Hematopoietic multipotent progenitor cell treated with erythropoietin and hydrocortisone succinate and interleukin-3 and kit ligand, for 17 days (in vitro differentiated cells): ENCODE measurements around the gene SIL1.
"Not testable (repeated sequence)": the region's sequence is repeated elsewhere in the genome, so short reads cannot be mapped to it uniquely, and the experiment has no call there.

Experiments used
- DNase-seq: peaks from one replicate; pipeline ENCODE4 v3.0.0-alpha.2; 2015; ENCODE audit warnings: low spot score

SIL1 gene

GRCh38 chr5:139174382-139174781 is 23.8 kb downstream of the SIL1 start:
- not testable (repeated sequence) for DNase-seq

- DNase-seq: no peak
Observed at GRCh38 chr5:139171779-139172404, 26.3 kb downstream of the SIL1 start.

GRCh38 chr5:139167952-139168720 is 30.0 kb downstream of the SIL1 start:
- DNase-seq: no peak

- DNase-seq: no peak
Observed at GRCh38 chr5:139167533-139167932, 30.6 kb downstream of the SIL1 start.

- no peak for DNase-seq
Observed at GRCh38 chr5:139167063-139167462, 31.1 kb downstream of the SIL1 start.

- DNase-seq: not testable (repeated sequence)
Observed at GRCh38 chr5:139164897-139165296, 33.3 kb downstream of the SIL1 start.

- DNase-seq: peak; percentile 31
Observed at GRCh38 chr5:139164020-139164419, 34.1 kb downstream of the SIL1 start.

GRCh38 chr5:139162448-139162847 is 35.7 kb downstream of the SIL1 start:
- DNase-seq: no peak

GRCh38 chr5:139158791-139159190 is 39.4 kb downstream of the SIL1 start:
- DNase-seq: no peak

GRCh38 chr5:139157556-139157955 is 40.6 kb downstream of the SIL1 start:
- no peak for DNase-seq

- no peak for DNase-seq
Observed at GRCh38 chr5:139156814-139157213, 41.4 kb downstream of the SIL1 start.

- no peak for DNase-seq
Observed at GRCh38 chr5:139155333-139155732, 42.8 kb downstream of the SIL1 start.

GRCh38 chr5:139151902-139152301 is 46.3 kb downstream of the SIL1 start:
- no peak for DNase-seq

- DNase-seq: no peak
Observed at GRCh38 chr5:139150367-139150999, 47.7 kb downstream of the SIL1 start.

- no peak for DNase-seq
Observed at GRCh38 chr5:139149477-139150199, 48.5 kb downstream of the SIL1 start.

- no peak for DNase-seq
Observed at GRCh38 chr5:139148986-139149385, 49.2 kb downstream of the SIL1 start.

- DNase-seq: no peak
Observed at GRCh38 chr5:139148306-139148705, 49.9 kb downstream of the SIL1 start.

- DNase-seq: no peak
Observed at GRCh38 chr5:139147483-139148087, 50.6 kb downstream of the SIL1 start.

GRCh38 chr5:139146809-139147482 is 51.2 kb downstream of the SIL1 start:
- DNase-seq: no peak

- no peak for DNase-seq
Observed at GRCh38 chr5:139141446-139142204, 56.5 kb downstream of the SIL1 start.

- DNase-seq: no peak
Observed at GRCh38 chr5:139140591-139141071, 57.5 kb downstream of the SIL1 start.
